HG03025 (cell line): ENCODE results near the gene MORF4L2.

Experiments used
- ATAC-seq: cut with Tn5 transposase; IDR thresholded peaks from one replicate; pipeline ENCODE4 v1.9.1; 2021; ENCODE audit warnings: mild to moderate bottlenecking, moderate library complexity; ENCODE audit not compliant: unreplicated experiment, low FRiP score

The MORF4L2 gene

GRCh38 chrX:103637604-103638338 is 48.7 kb downstream of the MORF4L2 start:
- ATAC-seq, result no peak

GRCh38 chrX:103635436-103635835 is 51.1 kb downstream of the MORF4L2 start:
- no peak for ATAC-seq

- no peak for ATAC-seq
Measured at GRCh38 chrX:103631145-103631544, 55.4 kb downstream of the MORF4L2 start.

- ATAC-seq, result peak; percentile 9
Measured at GRCh38 chrX:103630171-103630511, 56.4 kb downstream of the MORF4L2 start.

- peak; percentile 33 for ATAC-seq
Measured at GRCh38 chrX:103629318-103630170, 57.0 kb downstream of the MORF4L2 start.

GRCh38 chrX:103628386-103629317 is 57.8 kb downstream of the MORF4L2 start, which contains the start of gene TCEAL1:
TCEAL1 (plus strand) TSS chrX:103628975; CDS start chrX:103629917, 942 bp downstream.
- ATAC-seq, result peak; percentile 52

GRCh38 chrX:103626855-103627254 is 59.6 kb downstream of the MORF4L2 start:
- no peak for ATAC-seq
